Measurements from ENCODE around the gene MRPL49. TPM values are rescaled to one million over a fixed set of nuclear protein-coding genes. Genes with fewer than 3 reads are reported as not detected.

Gene MRPL49
- total and polyA plus RNA-seq, 2 experiments from 2014 or later, result 27.7 to 61.9 TPM

DNA sequence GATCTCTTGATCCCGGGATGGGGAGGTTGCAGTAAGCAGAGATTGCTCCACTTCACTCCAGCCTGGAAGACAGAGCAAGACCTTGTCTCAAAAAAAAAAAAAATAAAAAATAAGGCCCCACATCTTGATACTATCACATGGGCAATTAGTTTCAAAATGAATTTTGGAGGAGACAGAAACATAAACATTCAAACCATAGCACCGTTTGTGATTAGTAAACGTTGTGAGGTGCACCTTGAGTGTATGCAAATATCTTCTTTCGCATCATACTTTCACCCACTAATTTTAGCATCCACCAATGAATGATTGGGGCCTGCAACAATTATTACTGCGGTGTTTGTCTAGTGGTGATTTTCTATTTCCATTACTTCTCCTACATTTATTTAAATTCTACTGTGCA, 36.9 kb downstream of the MRPL49 start:
- no peaks in the 10 kb centered on the region for H3K36me3 ChIP-seq (ENCODE audit: insufficient read depth)
- no peaks in the 10 kb centered on the region for H4K20me1 ChIP-seq (replicated peaks; ENCODE audit: insufficient read depth)
- no peak overlapping the region for H2AFZ ChIP-seq
- no peaks in the 10 kb centered on the region for H3K4me1 Mint-ChIP-seq
- no peaks in the 10 kb centered on the region for H3K4me1 ChIP-seq (ENCODE audit: insufficient read depth)
- no peak overlapping the region for H3K27ac ChIP-seq (ENCODE audit: low read depth)
- H3K9me3 Mint-ChIP-seq, result no peaks in the 10 kb centered on the region
- no peaks in the 10 kb centered on the region for H3K27me3 ChIP-seq (ENCODE audit: insufficient read depth)
- TF ChIP-seq NANOG (IDR thresholded peaks at IDR 0.05; ENCODE audit: borderline replicate concordance), result no peak
- no peak for TF ChIP-seq JUNB (IDR thresholded peaks at IDR 0.05; ENCODE audit: unreplicated experiment)
- TF ChIP-seq ZNF114 (CRISPR knock-in tag; IDR thresholded peaks at IDR 0.05), result no peak
- no peak for TF ChIP-seq EZH2 (IDR thresholded peaks at IDR 0.05; ENCODE audit: low read depth, unreplicated experiment)
- TF ChIP-seq ZNF331 (CRISPR knock-in tag; IDR thresholded peaks at IDR 0.05; ENCODE audit: low read depth), result no peak
- no peak for TF ChIP-seq EZH2phosphoT487 (IDR thresholded peaks at IDR 0.05; ENCODE audit: unreplicated experiment)
- TF ChIP-seq, protein P1, sequence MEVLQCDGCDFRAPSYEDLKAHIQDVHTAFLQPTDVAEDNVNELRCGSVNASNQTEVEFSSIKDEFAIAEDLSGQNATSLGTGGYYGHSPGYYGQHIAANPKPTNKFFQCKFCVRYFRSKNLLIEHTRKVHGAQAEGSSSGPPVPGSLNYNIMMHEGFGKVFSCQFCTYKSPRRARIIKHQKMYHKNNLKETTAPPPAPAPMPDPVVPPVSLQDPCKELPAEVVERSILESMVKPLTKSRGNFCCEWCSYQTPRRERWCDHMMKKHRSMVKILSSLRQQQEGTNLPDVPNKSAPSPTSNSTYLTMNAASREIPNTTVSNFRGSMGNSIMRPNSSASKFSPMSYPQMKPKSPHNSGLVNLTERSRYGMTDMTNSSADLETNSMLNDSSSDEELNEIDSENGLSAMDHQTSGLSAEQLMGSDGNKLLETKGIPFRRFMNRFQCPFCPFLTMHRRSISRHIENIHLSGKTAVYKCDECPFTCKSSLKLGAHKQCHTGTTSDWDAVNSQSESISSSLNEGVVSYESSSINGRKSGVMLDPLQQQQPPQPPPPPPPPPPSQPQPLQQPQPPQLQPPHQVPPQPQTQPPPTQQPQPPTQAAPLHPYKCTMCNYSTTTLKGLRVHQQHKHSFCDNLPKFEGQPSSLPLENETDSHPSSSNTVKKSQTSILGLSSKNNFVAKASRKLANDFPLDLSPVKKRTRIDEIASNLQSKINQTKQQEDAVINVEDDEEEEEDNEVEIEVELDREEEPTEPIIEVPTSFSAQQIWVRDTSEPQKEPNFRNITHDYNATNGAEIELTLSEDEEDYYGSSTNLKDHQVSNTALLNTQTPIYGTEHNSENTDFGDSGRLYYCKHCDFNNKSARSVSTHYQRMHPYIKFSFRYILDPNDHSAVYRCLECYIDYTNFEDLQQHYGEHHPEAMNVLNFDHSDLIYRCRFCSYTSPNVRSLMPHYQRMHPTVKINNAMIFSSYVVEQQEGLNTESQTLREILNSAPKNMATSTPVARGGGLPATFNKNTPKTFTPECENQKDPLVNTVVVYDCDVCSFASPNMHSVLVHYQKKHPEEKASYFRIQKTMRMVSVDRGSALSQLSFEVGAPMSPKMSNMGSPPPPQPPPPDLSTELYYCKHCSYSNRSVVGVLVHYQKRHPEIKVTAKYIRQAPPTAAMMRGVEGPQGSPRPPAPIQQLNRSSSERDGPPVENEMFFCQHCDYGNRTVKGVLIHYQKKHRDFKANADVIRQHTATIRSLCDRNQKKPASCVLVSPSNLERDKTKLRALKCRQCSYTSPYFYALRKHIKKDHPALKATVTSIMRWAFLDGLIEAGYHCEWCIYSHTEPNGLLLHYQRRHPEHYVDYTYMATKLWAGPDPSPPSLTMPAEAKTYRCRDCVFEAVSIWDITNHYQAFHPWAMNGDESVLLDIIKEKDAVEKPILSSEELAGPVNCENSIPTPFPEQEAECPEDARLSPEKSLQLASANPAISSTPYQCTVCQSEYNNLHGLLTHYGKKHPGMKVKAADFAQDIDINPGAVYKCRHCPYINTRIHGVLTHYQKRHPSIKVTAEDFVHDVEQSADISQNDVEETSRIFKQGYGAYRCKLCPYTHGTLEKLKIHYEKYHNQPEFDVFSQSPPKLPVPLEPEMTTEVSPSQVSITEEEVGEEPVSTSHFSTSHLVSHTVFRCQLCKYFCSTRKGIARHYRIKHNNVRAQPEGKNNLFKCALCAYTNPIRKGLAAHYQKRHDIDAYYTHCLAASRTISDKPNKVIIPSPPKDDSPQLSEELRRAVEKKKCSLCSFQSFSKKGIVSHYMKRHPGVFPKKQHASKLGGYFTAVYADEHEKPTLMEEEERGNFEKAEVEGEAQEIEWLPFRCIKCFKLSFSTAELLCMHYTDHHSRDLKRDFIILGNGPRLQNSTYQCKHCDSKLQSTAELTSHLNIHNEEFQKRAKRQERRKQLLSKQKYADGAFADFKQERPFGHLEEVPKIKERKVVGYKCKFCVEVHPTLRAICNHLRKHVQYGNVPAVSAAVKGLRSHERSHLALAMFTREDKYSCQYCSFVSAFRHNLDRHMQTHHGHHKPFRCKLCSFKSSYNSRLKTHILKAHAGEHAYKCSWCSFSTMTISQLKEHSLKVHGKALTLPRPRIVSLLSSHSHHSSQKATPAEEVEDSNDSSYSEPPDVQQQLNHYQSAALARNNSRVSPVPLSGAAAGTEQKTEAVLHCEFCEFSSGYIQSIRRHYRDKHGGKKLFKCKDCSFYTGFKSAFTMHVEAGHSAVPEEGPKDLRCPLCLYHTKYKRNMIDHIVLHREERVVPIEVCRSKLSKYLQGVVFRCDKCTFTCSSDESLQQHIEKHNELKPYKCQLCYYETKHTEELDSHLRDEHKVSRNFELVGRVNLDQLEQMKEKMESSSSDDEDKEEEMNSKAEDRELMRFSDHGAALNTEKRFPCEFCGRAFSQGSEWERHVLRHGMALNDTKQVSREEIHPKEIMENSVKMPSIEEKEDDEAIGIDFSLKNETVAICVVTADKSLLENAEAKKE (CRISPR knock-in tag; IDR thresholded peaks at IDR 0.05), result no peak
- TF ChIP-seq CREB1 (CRISPR knock-in tag; IDR thresholded peaks at IDR 0.05; ENCODE audit: low read depth), result no peak
- TF ChIP-seq, protein P2, sequence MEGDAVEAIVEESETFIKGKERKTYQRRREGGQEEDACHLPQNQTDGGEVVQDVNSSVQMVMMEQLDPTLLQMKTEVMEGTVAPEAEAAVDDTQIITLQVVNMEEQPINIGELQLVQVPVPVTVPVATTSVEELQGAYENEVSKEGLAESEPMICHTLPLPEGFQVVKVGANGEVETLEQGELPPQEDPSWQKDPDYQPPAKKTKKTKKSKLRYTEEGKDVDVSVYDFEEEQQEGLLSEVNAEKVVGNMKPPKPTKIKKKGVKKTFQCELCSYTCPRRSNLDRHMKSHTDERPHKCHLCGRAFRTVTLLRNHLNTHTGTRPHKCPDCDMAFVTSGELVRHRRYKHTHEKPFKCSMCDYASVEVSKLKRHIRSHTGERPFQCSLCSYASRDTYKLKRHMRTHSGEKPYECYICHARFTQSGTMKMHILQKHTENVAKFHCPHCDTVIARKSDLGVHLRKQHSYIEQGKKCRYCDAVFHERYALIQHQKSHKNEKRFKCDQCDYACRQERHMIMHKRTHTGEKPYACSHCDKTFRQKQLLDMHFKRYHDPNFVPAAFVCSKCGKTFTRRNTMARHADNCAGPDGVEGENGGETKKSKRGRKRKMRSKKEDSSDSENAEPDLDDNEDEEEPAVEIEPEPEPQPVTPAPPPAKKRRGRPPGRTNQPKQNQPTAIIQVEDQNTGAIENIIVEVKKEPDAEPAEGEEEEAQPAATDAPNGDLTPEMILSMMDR (conservative IDR thresholded peaks at IDR 0.05; ENCODE audit: low read depth in 2 of 2), result no peak
- TF ChIP-seq, protein P3, sequence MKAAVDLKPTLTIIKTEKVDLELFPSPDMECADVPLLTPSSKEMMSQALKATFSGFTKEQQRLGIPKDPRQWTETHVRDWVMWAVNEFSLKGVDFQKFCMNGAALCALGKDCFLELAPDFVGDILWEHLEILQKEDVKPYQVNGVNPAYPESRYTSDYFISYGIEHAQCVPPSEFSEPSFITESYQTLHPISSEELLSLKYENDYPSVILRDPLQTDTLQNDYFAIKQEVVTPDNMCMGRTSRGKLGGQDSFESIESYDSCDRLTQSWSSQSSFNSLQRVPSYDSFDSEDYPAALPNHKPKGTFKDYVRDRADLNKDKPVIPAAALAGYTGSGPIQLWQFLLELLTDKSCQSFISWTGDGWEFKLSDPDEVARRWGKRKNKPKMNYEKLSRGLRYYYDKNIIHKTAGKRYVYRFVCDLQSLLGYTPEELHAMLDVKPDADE (IDR thresholded peaks at IDR 0.05), result no peak
- TF ChIP-seq STAT1 (IDR thresholded peaks at IDR 0.05; ENCODE audit: unreplicated experiment), result no peak
- TF ChIP-seq POLR2AphosphoS5 (IDR thresholded peaks at IDR 0.05; ENCODE audit: low read depth), result no peak
- TF ChIP-seq, protein P4, sequence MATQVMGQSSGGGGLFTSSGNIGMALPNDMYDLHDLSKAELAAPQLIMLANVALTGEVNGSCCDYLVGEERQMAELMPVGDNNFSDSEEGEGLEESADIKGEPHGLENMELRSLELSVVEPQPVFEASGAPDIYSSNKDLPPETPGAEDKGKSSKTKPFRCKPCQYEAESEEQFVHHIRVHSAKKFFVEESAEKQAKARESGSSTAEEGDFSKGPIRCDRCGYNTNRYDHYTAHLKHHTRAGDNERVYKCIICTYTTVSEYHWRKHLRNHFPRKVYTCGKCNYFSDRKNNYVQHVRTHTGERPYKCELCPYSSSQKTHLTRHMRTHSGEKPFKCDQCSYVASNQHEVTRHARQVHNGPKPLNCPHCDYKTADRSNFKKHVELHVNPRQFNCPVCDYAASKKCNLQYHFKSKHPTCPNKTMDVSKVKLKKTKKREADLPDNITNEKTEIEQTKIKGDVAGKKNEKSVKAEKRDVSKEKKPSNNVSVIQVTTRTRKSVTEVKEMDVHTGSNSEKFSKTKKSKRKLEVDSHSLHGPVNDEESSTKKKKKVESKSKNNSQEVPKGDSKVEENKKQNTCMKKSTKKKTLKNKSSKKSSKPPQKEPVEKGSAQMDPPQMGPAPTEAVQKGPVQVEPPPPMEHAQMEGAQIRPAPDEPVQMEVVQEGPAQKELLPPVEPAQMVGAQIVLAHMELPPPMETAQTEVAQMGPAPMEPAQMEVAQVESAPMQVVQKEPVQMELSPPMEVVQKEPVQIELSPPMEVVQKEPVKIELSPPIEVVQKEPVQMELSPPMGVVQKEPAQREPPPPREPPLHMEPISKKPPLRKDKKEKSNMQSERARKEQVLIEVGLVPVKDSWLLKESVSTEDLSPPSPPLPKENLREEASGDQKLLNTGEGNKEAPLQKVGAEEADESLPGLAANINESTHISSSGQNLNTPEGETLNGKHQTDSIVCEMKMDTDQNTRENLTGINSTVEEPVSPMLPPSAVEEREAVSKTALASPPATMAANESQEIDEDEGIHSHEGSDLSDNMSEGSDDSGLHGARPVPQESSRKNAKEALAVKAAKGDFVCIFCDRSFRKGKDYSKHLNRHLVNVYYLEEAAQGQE (IDR thresholded peaks at IDR 0.05; ENCODE audit: unreplicated experiment), result no peak
- H3K4me2 ChIP-seq, result no peak overlapping the region
- ATAC-seq, result no peak
- no peak for DNase-seq (ENCODE audit: low spot score)
- H3F3A ChIP-seq (replicated peaks; ENCODE audit: low read depth), result no peaks in the 10 kb centered on the region
- H3K79me2 ChIP-seq (replicated peaks; ENCODE audit: insufficient read depth), result no peaks in the 10 kb centered on the region
- H3K27ac Mint-ChIP-seq, result no peak overlapping the region
- no peak overlapping the region for H3K4me3 ChIP-seq
- no peaks in the 10 kb centered on the region for H3K27me3 Mint-ChIP-seq (ENCODE audit: insufficient read depth, low read depth, poor library complexity)
- no peak overlapping the region for H3K4me3 Mint-ChIP-seq
- H3K9me2 ChIP-seq (ENCODE audit: insufficient read depth), result no peaks in the 10 kb centered on the region
- no peaks in the 10 kb centered on the region for H3K36me3 Mint-ChIP-seq (ENCODE audit: low read depth)
